ENCODE data around the gene ARSB.

GRCh38 chr5:79002374-79002773 lies 17.3 kb upstream of the ARSB start:
- TF ChIP-seq NFIC (IDR thresholded peaks at IDR 0.05; ENCODE audit: borderline replicate concordance) (no peak), EP300 (IDR thresholded peaks at IDR 0.05; ENCODE audit: borderline replicate concordance in 1 of 2, low read depth in 1 of 2, low read length in 1 of 2) (no peak), TAF1 (IDR thresholded peaks at IDR 0.05; ENCODE audit: borderline replicate concordance, low read depth, low read length) (no peak), RAD21 (IDR thresholded peaks at IDR 0.05; ENCODE audit: low read length) (no peak)

All from SK-N-SH (cell line).